GM21723 (cell line): ENCODE results near the gene UNC80.
"Not testable (repeated sequence)": the region's sequence is repeated elsewhere in the genome, so short reads cannot be mapped to it uniquely, and the experiment has no call there.

Experiments
- ATAC-seq: cut with Tn5 transposase; IDR thresholded peaks from one replicate; pipeline ENCODE4 v1.9.1; 2021; ENCODE audit warnings: mild to moderate bottlenecking, moderate library complexity; ENCODE audit not compliant: unreplicated experiment

UNC80 gene, protein sequence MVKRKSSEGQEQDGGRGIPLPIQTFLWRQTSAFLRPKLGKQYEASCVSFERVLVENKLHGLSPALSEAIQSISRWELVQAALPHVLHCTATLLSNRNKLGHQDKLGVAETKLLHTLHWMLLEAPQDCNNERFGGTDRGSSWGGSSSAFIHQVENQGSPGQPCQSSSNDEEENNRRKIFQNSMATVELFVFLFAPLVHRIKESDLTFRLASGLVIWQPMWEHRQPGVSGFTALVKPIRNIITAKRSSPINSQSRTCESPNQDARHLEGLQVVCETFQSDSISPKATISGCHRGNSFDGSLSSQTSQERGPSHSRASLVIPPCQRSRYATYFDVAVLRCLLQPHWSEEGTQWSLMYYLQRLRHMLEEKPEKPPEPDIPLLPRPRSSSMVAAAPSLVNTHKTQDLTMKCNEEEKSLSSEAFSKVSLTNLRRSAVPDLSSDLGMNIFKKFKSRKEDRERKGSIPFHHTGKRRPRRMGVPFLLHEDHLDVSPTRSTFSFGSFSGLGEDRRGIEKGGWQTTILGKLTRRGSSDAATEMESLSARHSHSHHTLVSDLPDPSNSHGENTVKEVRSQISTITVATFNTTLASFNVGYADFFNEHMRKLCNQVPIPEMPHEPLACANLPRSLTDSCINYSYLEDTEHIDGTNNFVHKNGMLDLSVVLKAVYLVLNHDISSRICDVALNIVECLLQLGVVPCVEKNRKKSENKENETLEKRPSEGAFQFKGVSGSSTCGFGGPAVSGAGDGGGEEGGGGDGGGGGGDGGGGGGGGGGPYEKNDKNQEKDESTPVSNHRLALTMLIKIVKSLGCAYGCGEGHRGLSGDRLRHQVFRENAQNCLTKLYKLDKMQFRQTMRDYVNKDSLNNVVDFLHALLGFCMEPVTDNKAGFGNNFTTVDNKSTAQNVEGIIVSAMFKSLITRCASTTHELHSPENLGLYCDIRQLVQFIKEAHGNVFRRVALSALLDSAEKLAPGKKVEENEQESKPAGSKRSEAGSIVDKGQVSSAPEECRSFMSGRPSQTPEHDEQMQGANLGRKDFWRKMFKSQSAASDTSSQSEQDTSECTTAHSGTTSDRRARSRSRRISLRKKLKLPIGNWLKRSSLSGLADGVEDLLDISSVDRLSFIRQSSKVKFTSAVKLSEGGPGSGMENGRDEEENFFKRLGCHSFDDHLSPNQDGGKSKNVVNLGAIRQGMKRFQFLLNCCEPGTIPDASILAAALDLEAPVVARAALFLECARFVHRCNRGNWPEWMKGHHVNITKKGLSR (N-terminal part only)

DNA sequence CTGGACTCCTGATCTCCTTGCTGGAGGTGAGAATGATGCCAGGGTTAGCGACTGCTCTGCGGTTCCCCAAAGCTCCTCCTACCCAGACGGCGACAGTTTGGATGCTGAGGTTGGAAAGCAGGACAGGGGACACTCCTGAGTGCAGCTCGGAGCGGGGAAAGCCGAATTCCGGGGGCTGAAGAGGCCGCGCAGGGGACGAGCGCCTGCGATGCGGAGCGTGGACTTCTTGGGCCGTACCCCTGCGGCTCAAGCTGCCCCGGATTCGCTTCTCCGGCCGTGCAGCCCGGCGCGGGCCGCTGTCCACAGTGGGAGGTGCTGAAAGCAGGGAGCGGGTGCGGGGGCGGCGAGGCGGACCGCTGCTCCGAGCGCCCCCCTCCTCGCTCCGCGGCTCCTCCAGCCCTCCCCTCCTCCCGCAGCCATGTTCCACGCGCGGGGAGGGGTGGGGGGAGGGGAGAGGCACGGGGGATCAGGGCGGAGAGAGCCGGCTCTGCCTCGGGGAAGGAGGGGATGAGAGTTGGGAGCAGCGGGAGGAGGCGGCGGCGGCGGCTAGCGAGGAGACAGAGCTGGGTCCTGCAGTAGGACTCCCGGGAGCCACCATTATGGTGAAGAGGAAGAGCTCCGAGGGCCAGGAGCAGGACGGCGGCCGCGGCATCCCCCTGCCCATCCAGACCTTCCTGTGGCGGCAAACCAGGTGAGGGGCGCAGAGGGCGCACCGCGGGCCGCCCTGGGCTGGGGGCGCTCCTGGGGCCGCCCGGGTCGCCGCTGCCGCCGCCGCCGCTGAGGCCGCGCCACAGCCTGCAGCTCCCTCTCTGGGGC lies at the start of gene UNC80:
Gene UNC80, plus strand, starts transcription at position 359 of the 816 bp plus-strand sequence. Its CDS starts 241 bp downstream, at position 600.
- peak; percentile 56 for ATAC-seq

DNA sequence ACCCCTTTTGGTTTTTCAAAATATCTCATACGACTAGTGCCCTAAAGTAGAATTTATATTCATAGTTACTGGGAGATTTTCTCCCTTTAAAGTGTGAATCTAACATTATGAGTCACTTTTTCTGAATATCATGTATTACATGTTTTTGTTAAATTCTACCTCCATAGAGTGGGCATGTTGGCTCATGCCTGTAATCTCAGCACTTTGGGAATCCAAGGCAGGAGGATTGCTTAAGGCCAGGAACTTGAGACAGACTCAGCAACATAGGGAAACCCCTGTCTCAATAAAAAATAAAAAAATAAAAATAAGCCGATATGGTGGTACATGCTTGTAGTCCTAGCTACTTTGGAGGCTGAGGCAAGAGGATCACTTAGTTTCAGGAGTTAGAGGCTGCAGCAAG lies 45.3 kb upstream of the UNC80 start:
- ATAC-seq = no peak

DNA sequence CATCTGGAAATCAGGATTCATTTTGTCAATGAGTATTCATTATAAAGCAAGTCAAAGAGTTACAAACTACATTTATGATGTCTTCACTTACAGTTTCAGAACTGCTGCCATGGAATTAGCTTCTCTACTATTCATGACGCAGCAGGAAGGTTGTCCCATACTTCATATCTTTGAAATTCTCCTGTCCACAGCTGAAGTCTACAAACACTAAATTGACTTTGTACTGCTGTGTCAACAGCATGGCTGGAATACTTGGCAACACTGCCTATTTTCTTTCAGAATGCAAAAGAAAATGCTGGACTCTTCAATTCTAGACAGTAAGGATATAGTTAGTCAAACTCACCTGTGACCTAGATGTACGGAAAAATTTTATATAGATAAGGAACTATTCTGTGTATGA lies 44.6 kb upstream of the UNC80 start:
- no peak for ATAC-seq

DNA sequence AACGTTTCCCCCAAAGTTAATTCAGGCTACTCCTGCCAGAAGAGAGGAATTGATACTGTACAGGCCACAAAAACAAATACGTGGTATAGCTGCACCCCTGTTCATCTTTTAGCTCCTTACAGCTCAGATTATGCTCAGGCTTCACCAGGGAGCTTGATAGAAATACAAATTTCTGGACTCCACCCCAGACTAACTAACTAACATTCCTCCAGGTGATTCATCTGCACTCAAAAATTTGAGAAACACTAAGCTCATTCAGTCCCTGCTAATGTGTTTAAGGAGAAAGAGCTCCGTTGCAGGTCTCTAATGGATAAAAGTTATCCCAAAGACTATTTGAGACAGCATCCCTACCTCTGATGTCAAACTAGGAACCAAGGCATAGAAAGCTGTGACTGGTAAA lies 36.8 kb upstream of the UNC80 start:
- ATAC-seq = no peak

DNA sequence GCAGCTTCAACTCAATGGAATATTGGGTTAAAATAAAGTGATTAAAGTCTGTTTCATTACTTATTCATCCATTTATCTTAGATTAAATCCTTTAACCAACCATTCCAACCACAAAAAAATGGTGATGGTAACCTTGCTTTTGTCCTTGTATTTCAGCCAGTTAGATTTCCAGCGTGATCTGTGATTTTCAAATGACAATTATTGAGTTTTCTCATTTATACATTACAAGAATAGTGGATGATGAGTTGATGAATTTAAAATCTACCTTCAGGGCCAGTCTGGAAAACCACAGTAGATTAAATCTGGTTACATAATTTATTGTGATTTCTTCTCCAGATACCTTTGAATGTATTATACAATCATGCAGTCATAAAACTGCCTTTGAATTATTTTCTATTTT lies 29.7 kb upstream of the UNC80 start:
- no peak for ATAC-seq

DNA sequence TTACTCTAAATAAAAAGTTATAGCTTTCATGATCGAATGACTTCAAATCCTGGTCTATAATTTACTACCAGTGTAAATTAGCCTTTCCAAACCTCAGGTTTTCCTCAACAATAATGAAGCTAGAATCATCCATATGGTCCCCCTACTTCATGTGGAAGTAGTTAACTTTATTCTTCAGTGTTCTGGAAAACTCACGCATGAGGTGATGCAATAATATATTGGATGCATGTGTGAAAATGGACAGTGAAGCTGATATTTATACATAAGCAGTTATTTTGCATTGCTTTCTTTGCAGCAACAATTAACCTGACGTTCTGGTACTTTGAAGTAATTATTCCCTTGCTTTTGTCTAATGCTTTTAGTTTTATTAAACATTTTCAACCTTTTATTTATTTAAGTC lies 18.6 kb upstream of the UNC80 start:
- ATAC-seq = no peak

DNA sequence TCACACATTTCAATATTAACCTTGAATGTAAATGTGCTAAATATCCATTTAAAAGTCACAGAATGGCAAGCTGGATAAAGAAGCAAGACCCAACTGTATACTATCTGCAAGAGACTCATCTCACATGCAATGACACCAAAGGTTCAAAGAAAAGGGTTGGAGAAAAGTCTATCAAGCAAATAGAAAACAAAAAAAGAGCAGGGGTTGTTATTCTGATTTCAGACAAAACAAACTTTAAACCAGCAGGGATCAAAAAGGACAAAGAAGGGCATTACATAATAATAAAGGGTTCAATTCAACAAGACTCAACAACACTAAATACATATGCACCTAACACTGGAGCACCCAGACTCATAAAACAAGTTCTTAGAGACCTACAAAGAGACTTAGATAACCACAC lies 14.5 kb upstream of the UNC80 start:
- ATAC-seq = no peak

DNA sequence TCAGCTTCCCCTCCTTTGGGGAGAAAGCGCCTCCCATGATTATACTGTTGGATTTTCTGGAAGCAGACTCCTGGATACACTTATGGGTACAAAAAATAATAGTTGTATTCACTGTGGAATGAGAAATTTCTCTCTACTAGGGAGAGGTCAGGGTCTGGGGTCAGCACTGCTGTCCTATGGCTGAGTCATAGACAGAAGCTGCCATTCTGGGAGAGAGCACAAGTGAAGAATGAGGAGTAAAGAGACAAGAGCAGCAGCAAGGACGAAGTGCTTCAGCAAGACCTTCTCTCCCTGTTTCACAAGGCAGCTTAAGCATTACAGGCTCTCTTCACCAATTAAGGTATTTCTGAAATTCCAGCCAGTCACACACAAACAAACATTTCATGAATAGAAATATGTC lies 10.1 kb upstream of the UNC80 start:
- no peak for ATAC-seq

DNA sequence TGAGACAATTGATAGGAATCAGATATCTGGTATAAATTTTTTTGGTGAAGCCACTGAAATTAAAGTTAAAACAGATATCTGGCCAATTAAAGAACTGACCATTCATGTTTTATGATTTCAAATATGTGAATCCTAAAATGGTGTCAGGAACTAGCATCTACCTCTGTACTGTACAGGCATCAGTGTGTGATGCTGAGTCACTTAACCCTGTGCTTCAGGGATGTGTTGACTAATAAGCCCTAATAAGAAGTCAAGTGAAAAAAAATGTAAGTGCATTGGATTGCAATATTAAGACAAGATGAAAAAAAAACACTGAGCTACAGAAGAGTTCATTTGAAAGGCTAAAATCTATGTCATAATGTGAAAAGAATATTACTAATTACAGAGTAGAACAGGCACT lies 9.1 kb upstream of the UNC80 start:
- no peak for ATAC-seq

DNA sequence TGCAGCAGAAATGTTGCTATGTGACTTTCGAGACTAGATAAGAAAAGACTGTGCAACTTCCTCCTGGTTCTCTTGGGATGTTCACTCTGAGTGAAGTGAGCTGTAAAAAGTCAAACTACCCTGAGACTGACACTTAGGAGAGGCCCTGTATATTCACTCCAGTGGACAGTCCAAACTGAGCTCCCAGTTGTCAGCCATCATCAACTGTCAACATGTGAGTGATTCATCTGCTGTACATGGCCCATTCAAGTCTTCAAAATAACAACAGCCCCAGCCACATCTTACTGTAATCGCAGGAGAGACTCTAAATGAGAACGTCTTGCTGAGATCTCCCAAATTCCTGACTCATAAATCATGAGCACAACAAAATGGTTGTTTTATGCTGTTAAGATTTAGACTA lies 8.5 kb upstream of the UNC80 start:
- no peak for ATAC-seq

DNA sequence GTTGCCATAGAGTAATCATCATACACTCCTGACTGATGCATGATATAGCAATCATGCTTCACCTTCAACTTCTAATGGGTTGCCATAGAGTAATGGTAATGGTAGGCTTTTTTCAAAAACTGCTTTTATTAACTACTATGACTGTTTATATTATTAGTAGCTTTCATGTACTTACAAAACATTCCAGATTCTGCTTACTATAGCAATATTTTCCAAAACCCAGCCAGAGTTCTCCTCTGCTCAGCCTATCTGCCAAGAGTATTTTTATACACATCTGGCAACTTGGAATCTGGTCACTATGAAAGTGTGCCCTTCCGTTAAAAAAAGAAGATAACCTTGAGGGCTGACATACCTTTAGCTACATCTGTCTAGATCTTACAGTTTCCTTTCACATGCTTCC lies 5.0 kb upstream of the UNC80 start:
- ATAC-seq = no peak

DNA sequence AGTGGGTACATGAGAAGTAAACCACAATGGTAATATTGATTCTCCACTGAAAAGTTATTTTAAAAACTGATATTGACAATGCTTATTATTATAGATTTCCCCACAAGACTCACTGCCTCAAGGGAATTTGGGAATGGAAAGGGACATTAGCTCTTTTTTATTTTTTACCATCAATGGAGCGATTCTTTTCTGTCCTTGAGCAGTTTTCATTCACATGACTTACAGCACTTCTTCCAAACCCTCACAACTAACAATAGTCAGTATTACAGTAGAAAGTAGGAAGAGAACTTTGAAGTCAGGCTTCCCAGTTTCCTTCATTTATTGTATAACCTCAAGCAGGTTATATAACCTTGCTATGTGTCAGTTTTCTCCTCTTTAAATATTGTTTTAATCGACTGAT lies 4.3 kb upstream of the UNC80 start:
- ATAC-seq = no peak

DNA sequence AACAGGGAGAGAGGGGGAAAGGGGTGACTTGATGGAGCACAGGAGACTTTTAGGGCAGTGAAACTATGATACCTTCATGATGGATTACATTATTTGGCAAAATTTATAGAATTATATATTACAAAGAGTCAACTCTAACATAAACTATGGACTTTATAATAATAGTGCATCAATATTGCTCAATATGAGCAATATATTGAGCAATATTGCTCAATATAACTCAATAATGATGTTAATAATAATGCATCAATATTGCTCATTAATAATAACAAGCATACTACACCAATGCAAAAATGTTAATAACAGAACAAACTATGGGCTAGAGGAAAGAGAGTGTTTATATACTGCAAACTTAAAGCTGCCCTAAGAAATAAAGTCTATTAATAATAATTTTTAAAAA lies 3.1 kb upstream of the UNC80 start:
- no peak for ATAC-seq

DNA sequence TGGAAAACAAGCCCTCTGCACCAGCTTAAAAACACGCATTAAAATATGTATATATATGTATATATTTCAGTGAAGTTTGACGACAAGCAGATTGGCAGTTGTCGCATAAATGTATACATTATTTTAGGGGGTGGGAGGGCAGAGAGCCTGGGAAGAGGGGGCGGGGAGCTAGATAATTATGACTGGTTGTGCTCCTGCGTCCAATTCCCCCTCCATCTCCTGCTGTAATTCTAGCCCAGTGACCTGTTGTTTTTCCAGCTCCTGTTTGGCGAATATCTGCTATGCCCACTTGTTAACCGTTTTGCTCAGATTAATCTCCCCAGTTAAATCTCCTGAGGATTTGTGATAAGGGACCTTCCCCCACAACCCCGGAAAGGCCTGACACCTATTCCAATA lies 656 bp downstream of the UNC80 start:
- ATAC-seq = no peak

DNA sequence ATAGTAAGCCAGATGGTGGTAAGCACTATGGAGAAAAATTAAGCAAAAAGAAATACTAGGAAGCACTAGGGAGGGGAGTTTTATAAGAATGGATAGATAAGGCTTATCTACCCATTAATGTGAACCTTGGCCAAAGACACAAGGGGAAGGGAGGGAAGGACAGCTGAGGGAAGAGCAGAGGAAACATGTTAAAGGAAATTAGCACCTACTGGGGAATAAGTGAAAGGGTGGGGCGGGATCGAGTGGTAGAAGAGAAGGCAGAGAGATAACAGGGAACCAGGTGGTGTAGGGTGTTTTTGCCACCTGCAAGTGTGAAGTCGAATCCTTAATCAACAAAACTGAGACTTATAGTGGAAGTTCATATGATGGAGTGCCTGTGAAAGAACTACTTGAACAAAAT lies 1.7 kb downstream of the UNC80 start:
- no peak for ATAC-seq

DNA sequence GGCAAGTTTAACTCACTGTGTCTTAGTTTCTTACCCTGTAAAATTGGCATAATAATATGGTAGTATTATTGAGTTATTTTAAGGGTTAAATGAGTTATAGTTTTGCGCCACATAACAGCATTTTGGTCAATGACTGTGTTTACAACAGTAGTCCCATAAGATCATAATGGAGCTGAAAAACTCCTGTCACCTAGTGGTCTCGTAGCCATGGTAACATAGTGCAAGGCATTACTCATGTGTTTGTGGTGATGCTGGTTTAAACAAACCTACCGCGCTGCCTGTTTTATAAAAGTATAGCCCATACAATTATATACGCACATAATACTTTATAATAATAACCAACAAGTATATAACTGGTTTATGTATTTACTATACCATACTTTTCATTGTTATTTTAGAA lies 15.8 kb downstream of the UNC80 start:
- ATAC-seq = no peak

DNA sequence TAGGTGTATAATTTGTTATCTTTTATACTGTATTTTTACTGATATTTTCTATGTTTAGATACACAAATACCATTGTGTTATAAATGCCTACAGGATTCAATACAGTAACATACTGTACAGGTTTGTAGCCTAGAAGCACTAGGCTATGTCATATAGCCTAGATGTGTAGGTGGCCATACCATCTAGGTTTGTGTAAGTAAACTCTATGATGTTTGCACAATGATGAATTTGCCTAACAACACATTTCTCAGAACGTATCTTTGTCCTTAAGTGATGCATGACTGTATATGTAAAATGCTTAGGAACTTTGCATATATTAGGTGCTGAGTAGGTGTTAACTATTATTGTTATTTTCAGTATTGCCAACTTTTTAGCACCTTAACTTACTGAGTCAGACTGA lies 17.3 kb downstream of the UNC80 start:
- ATAC-seq = no peak

DNA sequence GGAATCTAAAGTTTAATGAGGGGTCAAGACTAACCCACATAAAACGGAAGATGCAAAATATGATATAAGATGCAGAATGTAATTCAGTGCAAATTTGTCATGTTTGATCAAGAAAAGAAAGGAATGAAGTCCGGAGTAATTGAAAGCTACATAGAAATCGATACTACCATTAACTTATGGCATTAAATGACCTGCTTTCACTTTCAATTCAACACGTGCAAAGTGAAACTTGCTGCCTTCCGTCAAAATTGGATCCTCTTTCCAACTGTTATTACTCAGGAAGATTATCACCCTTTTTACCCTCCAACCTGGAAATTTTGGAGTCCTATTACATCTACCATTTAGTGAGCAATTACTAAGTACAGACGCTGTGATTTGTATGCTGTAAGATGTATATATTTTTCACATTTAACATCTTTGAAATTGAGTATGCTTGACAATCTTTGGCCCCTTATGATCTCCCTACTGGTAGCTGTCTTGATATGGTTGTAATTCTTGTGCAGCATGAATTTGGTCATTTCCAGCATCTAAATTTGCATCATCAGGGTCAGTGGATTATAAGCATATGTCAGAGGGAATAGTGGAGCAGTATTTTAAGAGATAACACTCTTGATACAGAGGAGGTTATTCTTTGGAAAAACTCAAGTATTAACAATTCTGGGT lies 18.6 kb downstream of the UNC80 start:
- ATAC-seq = peak; percentile 61

DNA sequence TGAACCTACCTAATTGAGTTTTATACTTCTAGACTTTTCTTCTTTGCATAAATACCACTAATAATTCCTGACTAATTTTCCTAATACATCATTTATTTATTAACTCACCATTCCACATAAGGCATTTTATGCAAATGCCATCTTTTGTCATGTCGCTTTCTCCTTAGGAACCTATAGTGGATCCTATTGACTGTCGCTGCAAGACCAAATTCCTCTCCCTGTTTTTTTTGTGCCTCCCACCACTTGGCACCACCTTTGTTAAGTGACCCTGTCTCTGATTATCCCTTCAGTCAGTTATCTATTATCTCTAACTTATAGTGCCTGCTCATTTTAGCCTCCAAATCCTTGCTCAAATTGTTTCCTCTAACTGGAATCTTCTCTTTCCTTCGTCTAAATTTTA lies 19.5 kb downstream of the UNC80 start:
- no peak for ATAC-seq

DNA sequence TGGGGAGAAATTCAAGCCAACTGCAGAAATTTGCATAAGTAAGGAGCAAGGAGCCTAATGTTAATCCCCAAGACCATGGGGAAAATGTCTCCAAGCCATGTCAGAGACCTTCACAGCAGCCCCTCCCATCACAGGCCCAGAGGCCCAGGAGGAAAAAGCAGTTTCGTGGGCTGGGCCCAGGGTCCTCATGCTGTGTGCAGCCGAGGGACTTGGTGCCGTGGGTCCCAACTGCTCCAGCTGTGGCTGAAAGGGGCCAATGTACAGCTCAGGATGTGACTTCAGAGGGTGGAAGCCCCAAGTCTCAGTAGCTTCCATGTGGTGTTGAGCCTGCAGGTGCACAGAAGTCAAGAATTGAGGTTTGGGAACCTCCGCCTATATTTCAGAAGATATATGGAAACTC lies 23.8 kb downstream of the UNC80 start:
- not testable (repeated sequence) for ATAC-seq
